NT2/D1 (cell line): ENCODE measurements around the gene TCF4.

Experiments used
- DNase-seq: peaks from one replicate; pipeline ENCODE4 v3.0.0-alpha.2; 2011; ENCODE audit warnings: low read depth, low spot score
- H3K27me3 ChIP-seq: 2 replicates; pipeline ENCODE4 v1.6.0; 2011; ENCODE audit warnings: mild to moderate bottlenecking; ENCODE audit not compliant: insufficient read length, insufficient read depth
- H3K36me3 ChIP-seq: 2 replicates; pipeline ENCODE4 v1.6.1; 2011; ENCODE audit warnings: mild to moderate bottlenecking, low read length, mixed read lengths; ENCODE audit not compliant: insufficient read depth, insufficient read length
- H3K4me1 ChIP-seq: 2 replicates; pipeline ENCODE4 v1.5.1; 2011; ENCODE audit not compliant: insufficient read depth, insufficient read length
- H3K4me3 ChIP-seq: 2 replicates; pipeline ENCODE4 v1.5.1; 2011; ENCODE audit warnings: low read depth; ENCODE audit not compliant: insufficient read length
- H3K9ac ChIP-seq: 2 replicates; pipeline ENCODE4 v1.6.0; 2011; ENCODE audit warnings: low read depth; ENCODE audit not compliant: insufficient read length
- H3K9me3 ChIP-seq: 2 replicates; pipeline ENCODE4 v1.5.1; 2011; ENCODE audit warnings: mild to moderate bottlenecking, low read length; ENCODE audit not compliant: insufficient read depth
- SUZ12 ChIP-seq: IDR thresholded peaks from 2 replicates; pipeline ENCODE4 v1.6.1; 2011; ENCODE audit not compliant: insufficient read length, insufficient read depth; ENCODE audit errors: extremely low read depth
- YY1 ChIP-seq: IDR thresholded peaks from 2 replicates; pipeline ENCODE4 v1.6.1; 2011; ENCODE audit not compliant: insufficient read length, insufficient read depth
- ZNF274 ChIP-seq: IDR thresholded peaks from 2 replicates; pipeline ENCODE4 v1.6.1; 2011; ENCODE audit warnings: mild to moderate bottlenecking, low read depth, low read length

TCF4 gene

DNA sequence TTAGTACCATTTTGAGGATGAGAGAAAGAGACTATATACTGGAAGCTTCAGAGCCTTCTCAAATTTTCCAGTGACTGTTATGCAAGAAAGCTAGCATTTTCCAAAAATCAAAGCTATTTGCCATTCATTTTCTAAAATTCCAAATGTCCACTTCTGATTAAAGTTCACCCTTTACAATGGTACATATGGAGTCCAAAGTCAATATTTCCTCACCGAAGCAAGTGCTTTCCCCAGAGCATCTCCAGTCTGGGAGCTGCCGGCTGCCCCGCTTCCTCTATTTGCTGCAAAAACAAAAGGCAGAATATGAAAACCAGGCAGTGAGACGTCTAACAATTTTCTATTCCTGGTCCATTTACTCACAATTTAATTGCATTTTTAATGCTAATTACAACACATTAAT, 326.7 kb downstream of the TCF4 start:
- Histone ChIP-seq H3K36me3 (peaks cover 6% of the 10 kb centered on the region), H3K27me3 (no peaks in the 10 kb centered on the region), H3K9ac (no peak overlapping the region), H3K4me1 (no peaks in the 10 kb centered on the region), H3K9me3 (no peaks in the 10 kb centered on the region), H3K4me3 (no peak overlapping the region)
- DNase-seq: no peak
- TF ChIP-seq ZNF274: no peak
- TF ChIP-seq YY1: no peak
- no peak for TF ChIP-seq SUZ12

GRCh38 chr18:55258088-55258487, 329.9 kb downstream of the TCF4 start:
- Histone ChIP-seq H3K9ac (no peak overlapping the region), H3K4me1 (no peaks in the 10 kb centered on the region), H3K36me3 (peaks cover 3% of the 10 kb centered on the region), H3K9me3 (no peaks in the 10 kb centered on the region), H3K27me3 (no peaks in the 10 kb centered on the region), H3K4me3 (no peak overlapping the region)
- TF ChIP-seq YY1 (no peak), SUZ12 (no peak), ZNF274 (no peak)
- DNase-seq: no peak

GRCh38 chr18:55256929-55257289, 331.1 kb downstream of the TCF4 start:
- no peak for DNase-seq
- no peak overlapping the region for H3K9ac ChIP-seq
- H3K27me3 ChIP-seq: no peaks in the 10 kb centered on the region
- peaks cover 3% of the 10 kb centered on the region for H3K36me3 ChIP-seq
- H3K9me3 ChIP-seq: no peaks in the 10 kb centered on the region
- TF ChIP-seq ZNF274 (no peak), SUZ12 (no peak), YY1 (no peak)
- H3K4me1 ChIP-seq: no peaks in the 10 kb centered on the region
- H3K4me3 ChIP-seq: no peak overlapping the region

DNA sequence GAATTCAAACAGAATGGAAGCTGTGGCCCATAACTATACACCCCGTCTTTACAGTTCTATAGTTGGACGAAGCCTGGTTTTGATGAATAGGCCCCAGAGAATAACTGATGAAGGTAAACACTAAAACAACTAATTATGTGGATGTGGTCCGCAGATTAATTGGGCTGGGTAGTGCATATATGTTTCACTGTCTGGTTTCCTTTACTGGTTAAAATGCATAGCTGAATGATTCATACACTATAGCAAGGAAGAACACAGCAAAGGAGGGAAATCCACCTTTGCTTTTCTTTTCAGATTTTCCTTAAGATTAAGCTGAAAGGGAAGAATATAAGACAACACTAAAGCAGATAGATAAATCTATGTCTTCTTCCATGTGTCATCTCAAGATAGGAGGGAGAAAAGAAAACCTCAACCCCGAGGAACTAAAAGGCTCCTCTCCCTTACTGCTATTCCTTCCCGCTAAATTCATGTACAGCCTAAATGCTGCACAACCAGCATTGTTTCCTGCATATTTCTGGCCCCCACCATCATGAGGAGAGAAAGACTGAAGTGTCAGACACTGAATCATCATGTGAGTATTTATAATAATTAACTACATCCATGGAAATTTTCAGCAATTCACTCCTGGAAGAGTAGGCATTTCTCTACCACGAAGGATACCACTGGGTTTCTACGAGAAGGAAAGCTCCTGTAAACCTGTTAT, 331.6 kb downstream of the TCF4 start:
- Histone ChIP-seq H3K9ac (no peak overlapping the region), H3K27me3 (no peaks in the 10 kb centered on the region), H3K9me3 (no peaks in the 10 kb centered on the region), H3K4me1 (no peaks in the 10 kb centered on the region), H3K4me3 (no peak overlapping the region), H3K36me3 (peaks cover 3% of the 10 kb centered on the region)
- TF ChIP-seq ZNF274: no peak
- TF ChIP-seq YY1: no peak
- no peak for TF ChIP-seq SUZ12
- DNase-seq: no peak

GRCh38 chr18:55253814-55254213, 334.2 kb downstream of the TCF4 start:
- Histone ChIP-seq H3K4me3 (no peak overlapping the region), H3K9ac (no peak overlapping the region), H3K4me1 (no peaks in the 10 kb centered on the region), H3K36me3 (peaks cover under 1% of the 10 kb centered on the region), H3K9me3 (no peaks in the 10 kb centered on the region), H3K27me3 (no peaks in the 10 kb centered on the region)
- TF ChIP-seq ZNF274: no peak
- no peak for TF ChIP-seq SUZ12
- DNase-seq: no peak

- Histone ChIP-seq H3K4me3 (no peak overlapping the region), H3K4me1 (no peaks in the 10 kb centered on the region)
- no peak for DNase-seq
Observed at GRCh38 chr18:55252901-55253300, 335.1 kb downstream of the TCF4 start.

DNA sequence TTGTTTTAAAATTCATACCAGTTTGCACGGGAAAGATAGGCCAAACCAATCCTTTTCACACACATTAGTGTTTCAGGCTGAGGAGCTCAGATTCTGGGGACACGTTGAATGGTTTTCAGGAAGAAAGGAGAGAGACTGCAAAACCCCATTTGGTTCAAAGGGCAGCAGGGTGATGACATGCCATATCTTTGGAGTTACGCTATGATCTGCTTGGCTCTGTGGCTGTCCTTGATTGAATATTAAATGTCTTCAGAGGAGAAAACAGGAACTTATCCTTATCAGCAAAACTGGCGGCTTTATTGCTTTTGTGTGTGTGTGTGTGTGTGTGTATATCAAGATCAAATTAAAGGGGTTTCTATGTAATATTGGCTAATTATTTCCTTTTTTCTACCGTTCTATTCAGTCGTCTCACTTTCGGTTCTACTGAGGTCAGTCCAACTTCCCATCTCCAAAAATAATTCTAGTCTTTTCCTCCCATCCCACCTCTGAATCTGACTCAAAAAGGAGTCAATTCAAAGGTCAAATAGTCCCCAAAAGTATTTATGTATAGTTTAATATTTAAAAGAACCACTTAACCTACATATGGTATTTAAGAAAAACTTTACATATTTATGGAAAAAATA, 335.8 kb downstream of the TCF4 start:
- Histone ChIP-seq H3K4me1 (no peaks in the 10 kb centered on the region), H3K9me3 (no peaks in the 10 kb centered on the region), H3K9ac (no peak overlapping the region), H3K4me3 (no peak overlapping the region), H3K27me3 (no peaks in the 10 kb centered on the region), H3K36me3 (no peaks in the 10 kb centered on the region)
- TF ChIP-seq SUZ12: no peak
- no peak for TF ChIP-seq YY1
- TF ChIP-seq ZNF274: no peak
- no peak for DNase-seq

More at GRCh38 chr18:55252901-55253300, 335.1 kb downstream of the TCF4 start:
- H3K9ac ChIP-seq: no peak overlapping the region
- H3K36me3 ChIP-seq: no peaks in the 10 kb centered on the region
- H3K27me3 ChIP-seq: no peaks in the 10 kb centered on the region
- TF ChIP-seq ZNF274 (no peak), SUZ12 (no peak), YY1 (no peak)
- no peaks in the 10 kb centered on the region for H3K9me3 ChIP-seq
